ENCODE data around the gene PRRT4. TPM values are rescaled to one million over a fixed set of nuclear protein-coding genes. Genes with fewer than 3 reads are reported as not detected.

PRRT4 gene
- total RNA-seq, 2 experiments from 2014 or later: 0.18 to 0.27 TPM

DNA sequence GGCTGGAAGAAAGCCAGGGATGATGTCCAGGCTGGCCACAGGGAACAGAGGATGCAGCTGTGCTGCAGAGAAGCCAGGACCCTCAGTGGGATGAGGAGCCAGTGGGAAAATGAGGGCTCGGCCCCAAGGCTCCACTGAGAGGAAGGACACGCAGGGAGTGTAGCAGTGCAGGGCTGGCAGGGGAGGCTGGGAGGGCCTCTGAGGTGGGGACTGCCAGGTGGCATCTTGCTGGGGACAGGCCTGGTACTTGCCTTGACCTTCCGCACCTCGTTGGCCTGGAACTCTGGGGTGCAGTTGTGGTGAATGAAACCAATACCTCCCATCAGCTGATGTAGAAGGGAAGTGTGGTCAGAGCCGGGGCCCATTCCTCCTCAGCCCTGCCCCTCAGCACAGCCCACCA lies 39.1 kb upstream of the PRRT4 start:
- H3K27me3 Mint-ChIP-seq: no peaks in the 10 kb centered on the region
- H3K9me3 Mint-ChIP-seq: no peaks in the 10 kb centered on the region
- no peak overlapping the region for H3K4me3 Mint-ChIP-seq
- DNase-seq: no peak
- peaks cover 14% of the 10 kb centered on the region for H3K36me3 Mint-ChIP-seq
- peaks cover 19% of the 10 kb centered on the region for H3K4me1 Mint-ChIP-seq
- H3K27ac Mint-ChIP-seq: no peak overlapping the region

DNA sequence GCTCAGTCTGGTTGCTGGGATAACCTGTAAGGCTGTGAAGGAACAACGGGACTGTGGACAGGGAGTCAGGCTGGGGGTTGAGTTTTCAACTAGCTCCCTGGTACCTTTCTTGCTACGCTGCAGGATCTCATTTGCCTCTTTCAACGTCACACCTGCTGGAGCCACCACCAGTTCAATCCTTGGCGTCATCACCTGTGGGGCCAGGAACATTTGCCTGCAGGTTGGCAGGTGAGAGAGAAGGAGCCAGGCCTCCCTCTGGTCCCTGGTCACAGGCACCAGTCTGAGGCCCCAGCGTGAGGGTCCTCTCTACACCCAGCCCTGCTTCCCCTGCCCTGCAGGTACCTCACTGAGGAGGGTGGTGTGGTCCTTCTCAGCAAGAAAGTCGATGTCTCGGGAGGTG lies 38.5 kb upstream of the PRRT4 start:
- no peak for DNase-seq
- no peak overlapping the region for H3K27ac Mint-ChIP-seq
- H3K36me3 Mint-ChIP-seq: peaks cover 14% of the 10 kb centered on the region
- peaks cover 19% of the 10 kb centered on the region for H3K4me1 Mint-ChIP-seq
- H3K4me3 Mint-ChIP-seq: no peak overlapping the region
- no peaks in the 10 kb centered on the region for H3K27me3 Mint-ChIP-seq
- no peaks in the 10 kb centered on the region for H3K9me3 Mint-ChIP-seq

DNA sequence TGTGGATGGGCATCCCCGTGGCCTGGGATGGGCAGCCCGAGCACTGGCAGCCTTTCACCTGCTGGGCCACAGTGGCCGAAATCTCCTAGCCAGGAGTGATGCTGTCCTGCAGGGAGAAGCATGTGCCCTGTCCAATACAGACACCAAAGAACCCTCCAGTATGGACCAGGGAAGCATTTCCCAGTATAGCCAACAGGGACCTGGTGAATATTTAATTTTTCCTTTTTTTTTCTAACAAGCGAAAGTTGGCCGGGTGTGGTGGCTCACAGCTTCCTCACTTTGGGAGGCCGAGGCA lies 37.3 kb upstream of the PRRT4 start:
- H3K27me3 Mint-ChIP-seq: no peaks in the 10 kb centered on the region
- H3K9me3 Mint-ChIP-seq: no peaks in the 10 kb centered on the region
- no peak for DNase-seq
- H3K4me3 Mint-ChIP-seq: no peak overlapping the region
- peaks cover 9% of the 10 kb centered on the region for H3K4me1 Mint-ChIP-seq
- H3K36me3 Mint-ChIP-seq: peaks cover 10% of the 10 kb centered on the region
- no peak overlapping the region for H3K27ac Mint-ChIP-seq

DNA sequence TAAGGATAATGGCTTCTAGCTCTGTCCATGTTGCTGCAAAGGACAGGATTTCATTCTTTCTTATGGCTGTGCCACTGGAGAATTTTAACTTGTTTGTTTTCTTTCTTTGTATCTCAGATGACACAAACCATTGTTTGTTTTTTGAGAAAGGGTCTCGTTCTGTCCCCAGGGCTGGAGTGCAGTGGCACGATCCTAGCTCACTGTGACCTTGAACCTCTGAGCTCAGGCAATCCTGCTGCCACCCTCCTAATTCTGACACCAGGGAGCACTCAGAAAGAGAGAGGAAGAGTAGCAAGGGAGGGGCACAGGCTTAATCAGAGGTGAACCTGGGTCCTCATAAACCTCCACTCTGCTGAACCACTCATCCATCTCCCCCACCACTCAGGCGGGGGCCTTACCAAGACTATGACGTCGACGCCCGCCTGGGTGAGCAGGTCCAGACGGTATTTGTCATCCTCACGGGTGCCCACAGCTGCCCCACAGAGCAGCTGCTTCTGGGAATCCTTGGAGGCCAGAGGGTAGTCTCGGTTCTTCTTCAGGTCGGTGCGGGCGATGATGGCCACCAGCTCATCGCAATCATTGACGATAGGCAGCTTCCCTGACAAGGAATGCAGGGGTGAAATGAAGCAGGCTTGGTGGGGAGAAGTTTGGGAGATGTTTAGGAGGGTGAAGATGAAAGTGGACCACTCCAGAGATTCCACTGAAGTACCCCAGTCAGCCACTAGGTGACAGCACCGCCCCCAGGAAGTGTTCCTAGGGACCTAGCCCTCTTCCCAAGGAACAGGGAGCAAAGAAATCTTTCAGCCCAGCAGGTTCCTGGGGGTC lies 36.7 kb upstream of the PRRT4 start:
- Mint-ChIP-seq H3K27me3 (no peaks in the 10 kb centered on the region), H3K27ac (no peak overlapping the region), H3K4me1 (peaks cover 6% of the 10 kb centered on the region), H3K4me3 (no peak overlapping the region), H3K36me3 (peaks cover 9% of the 10 kb centered on the region), H3K9me3 (no peaks in the 10 kb centered on the region)
- no peak for DNase-seq

DNA sequence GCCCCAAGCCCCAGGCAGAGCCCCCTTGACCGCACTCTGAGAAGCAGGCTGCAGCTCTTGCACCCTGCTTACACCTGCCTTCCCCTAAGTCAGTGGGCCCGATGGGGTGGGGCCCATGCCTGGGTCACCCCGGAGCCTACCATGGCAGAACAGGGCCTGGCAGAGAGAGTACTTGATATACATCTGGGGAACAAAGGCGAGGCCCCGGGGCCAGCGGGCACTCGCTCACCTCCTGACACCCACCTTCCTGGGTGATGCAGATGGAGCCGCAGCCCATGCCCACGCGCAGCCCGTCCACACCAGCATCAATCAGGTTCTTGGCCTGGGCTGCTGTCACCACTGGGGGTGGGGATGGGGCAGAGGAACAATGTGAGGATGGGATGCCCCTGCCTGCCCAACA lies 34.9 kb upstream of the PRRT4 start:
- H3K4me3 Mint-ChIP-seq: no peak overlapping the region
- H3K4me1 Mint-ChIP-seq: no peaks in the 10 kb centered on the region
- no peaks in the 10 kb centered on the region for H3K27me3 Mint-ChIP-seq
- peaks cover 9% of the 10 kb centered on the region for H3K36me3 Mint-ChIP-seq
- H3K9me3 Mint-ChIP-seq: no peaks in the 10 kb centered on the region
- H3K27ac Mint-ChIP-seq: no peak overlapping the region
- no peak for DNase-seq

DNA sequence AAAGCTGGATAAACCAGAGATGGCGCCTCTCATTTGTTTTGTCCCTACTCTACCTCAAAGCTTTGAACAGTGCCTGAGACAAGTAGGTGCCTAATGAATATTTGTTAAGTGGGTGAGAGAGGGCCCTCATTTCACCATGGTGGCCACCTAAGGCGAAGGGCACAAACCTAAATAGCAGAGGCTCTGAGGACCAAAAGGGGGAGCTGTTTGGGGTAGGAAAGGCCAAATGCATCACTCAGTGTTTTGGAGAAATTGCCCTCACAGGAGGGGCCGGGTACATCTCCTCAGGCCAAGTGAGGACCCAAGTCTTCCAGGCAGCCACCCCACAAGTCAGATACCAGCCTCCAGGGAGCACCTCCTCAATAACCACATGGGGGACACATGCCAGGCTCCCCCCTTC lies 34.3 kb upstream of the PRRT4 start:
- DNase-seq: no peak
- no peak overlapping the region for H3K4me3 Mint-ChIP-seq

DNA sequence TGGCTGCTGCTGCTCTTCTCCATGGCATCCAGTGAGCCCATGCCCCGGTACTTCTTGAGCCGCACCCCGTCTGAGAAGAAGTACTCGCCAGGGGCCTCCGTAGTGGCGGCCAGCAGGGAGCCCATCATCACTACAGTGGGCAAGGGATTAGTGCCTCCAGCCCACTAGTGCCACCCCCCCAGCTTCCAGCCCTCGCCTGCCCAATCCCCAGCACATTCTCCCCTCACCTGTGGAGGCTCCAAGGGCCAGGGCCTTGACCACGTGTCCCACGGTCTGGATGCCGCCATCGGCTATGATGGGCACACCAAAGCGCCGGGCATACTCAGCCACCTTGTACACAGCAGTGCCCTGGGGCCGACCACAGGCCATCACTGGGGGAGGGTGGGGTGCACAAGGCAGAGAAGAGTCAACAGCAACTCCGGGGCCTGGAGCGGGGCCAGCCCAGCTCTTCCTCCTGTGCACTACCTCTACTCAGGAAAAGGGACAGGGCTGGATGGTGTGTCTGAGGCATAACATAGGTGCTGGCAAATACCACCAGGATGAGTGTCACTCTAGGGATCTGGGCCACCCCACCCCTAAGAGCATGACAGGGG lies 33.5 kb upstream of the PRRT4 start:
- DNase-seq: no peak
- Mint-ChIP-seq H3K9me3 (no peaks in the 10 kb centered on the region), H3K36me3 (peaks cover 9% of the 10 kb centered on the region), H3K27ac (no peak overlapping the region), H3K27me3 (no peaks in the 10 kb centered on the region), H3K4me3 (no peak overlapping the region), H3K4me1 (peaks cover 2% of the 10 kb centered on the region)

More for the DNA sequence above, 34.3 kb upstream of the PRRT4 start:
- Mint-ChIP-seq H3K4me1 (peaks cover 2% of the 10 kb centered on the region), H3K9me3 (no peaks in the 10 kb centered on the region), H3K36me3 (peaks cover 9% of the 10 kb centered on the region), H3K27ac (no peak overlapping the region), H3K27me3 (no peaks in the 10 kb centered on the region)

DNA sequence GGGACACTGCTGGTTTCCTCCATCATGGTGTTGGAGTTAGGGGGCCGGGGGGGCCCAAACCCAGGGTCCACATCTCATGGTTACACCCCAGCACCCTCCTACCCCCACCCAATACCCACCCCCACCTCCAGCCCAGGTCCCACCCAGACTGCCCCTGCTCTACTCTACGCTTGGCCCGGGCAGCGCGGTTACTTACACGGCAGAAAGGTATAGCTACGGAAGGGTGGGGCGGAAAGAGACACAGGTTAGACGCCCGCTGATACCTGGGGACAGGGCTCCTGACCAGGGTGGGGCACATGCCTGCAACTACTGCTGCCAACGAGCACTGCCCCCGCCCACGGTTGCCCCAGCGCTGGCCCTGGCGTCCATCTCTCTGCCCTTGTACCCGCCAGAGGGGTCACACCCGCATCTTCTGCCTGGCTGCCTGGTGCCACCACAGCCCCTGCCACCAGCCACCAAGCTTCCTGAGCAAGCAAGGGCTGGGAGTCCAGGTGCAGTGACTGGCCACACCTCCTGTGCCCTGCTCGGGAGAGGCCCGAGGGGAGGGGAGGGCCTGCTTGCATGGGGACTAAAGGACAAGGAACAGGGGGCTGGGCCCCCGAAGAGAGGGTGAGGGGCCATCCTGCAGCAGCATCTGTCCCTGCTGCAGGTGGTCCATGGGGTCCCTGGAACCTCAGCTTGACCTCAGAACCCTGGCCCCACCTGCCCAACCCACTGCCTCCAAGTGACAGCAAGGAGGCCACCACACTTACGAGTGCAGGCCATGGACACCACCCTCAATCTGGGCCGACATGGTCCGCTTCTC lies 32.2 kb upstream of the PRRT4 start:
- no peaks in the 10 kb centered on the region for H3K9me3 Mint-ChIP-seq
- H3K27me3 Mint-ChIP-seq: no peaks in the 10 kb centered on the region
- no peak overlapping the region for H3K4me3 Mint-ChIP-seq
- no peak overlapping the region for H3K27ac Mint-ChIP-seq
- no peak for DNase-seq
- peaks cover 9% of the 10 kb centered on the region for H3K36me3 Mint-ChIP-seq
- H3K4me1 Mint-ChIP-seq: peaks cover 2% of the 10 kb centered on the region

DNA sequence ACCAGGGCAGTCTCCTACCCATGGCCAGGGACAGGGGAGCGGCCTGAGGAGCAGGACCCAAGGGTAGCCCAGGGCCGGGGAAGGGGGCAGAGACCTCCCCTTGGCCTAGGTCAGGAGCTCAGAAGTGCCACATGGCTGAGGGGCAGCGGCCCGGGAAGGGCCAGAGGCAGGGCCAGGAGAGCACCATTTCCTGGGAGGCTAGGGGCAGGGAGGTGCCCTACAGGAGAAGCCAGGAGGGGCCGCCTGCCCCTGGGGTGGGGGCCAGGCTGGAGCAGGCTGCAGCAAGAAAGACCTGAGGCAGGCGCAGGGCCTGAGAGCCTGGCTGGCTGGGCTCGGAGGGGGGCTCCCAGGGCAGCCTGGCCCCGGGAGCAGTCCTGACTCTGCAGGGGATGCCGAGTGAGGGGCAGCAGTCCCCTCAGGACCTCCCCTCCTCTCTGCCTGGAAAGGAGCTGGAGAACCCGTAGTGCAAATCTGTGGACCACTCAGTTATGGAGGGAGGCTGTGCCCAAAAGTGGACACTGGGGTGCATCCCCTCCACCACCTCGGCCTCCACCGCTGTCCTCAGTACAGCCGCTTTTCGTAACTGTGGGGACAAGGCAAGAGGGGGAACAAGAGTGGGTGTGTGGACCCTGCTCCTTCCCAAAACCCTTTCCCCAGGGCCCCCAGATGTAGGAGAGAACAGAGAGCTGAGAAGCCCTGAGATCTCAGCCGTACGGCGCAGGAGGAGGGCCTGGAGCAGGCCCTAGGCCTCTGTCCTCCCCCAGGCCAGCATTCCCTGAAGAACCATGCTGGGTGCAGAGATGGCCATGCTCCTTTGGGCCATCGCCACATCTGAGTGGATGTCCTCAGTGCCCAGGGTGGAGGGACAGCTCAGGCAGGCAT lies 31.2 kb upstream of the PRRT4 start:
- H3K4me1 Mint-ChIP-seq: peaks cover 2% of the 10 kb centered on the region
- H3K9me3 Mint-ChIP-seq: no peaks in the 10 kb centered on the region
- peaks cover 6% of the 10 kb centered on the region for H3K36me3 Mint-ChIP-seq
- no peak for DNase-seq
- no peak overlapping the region for H3K27ac Mint-ChIP-seq
- peaks cover 8% of the 10 kb centered on the region for H3K27me3 Mint-ChIP-seq
- no peak overlapping the region for H3K4me3 Mint-ChIP-seq

DNA sequence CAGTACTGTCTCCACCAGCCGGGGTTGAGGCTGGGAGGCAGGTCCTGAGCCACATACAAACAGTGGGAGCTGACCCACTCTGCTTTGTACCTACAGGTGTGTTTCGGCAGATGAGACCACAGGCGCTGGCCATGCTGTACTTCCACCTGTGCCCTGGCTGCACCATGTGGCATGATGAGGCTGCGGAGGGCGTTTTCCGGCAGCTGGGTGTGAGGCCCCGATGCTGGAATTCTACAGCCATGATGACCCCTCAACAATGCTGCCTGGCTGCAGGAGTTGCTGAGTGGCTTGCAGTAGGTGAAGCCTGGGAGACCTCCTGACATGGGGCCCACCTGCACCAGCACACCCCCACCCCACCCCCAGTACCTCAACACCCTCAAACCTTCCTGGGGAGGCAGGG lies 30.3 kb upstream of the PRRT4 start:
- H3K36me3 Mint-ChIP-seq: peaks cover 3% of the 10 kb centered on the region
- H3K4me1 Mint-ChIP-seq: peaks cover 2% of the 10 kb centered on the region
- peaks cover 10% of the 10 kb centered on the region for H3K27me3 Mint-ChIP-seq
- no peak overlapping the region for H3K27ac Mint-ChIP-seq
- no peak overlapping the region for H3K4me3 Mint-ChIP-seq
- DNase-seq: no peak
- H3K9me3 Mint-ChIP-seq: no peaks in the 10 kb centered on the region

DNA sequence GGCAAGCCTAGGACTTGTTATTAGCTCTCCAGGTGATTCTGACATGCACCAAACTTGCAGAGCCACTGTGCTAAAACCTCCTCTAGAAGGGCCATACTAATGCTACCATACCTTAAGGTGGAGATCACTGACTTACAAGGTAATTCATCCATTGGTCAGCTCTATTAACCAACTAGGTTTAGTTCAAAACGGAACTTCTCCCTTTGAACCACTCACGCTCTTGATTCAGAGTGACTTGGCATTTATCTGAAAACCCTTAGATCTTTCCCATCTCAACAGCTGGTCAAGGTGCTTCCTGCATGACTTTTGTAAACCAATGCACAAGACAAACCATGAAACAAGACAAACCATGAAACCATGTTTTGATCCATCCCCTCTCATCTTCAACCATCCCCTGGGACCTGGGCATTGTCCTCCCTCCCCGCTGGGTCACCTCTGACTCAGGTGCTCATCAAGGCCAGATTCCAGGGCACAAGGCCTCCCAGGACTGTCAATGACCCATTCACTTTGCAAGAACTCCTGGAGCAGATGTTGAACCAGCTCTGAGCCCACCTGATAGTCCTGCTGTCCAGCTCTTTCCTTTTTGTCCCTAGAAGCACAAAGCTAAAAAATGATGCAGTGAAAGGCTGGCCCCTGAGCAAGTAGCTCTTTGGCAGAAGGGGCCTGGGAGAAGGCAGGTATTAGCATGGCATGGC lies 29.5 kb upstream of the PRRT4 start:
- no peaks in the 10 kb centered on the region for H3K36me3 Mint-ChIP-seq
- no peak overlapping the region for H3K27ac Mint-ChIP-seq
- no peak for DNase-seq
- H3K4me1 Mint-ChIP-seq: peaks cover 2% of the 10 kb centered on the region
- H3K27me3 Mint-ChIP-seq: peaks cover 10% of the 10 kb centered on the region
- H3K4me3 Mint-ChIP-seq: no peak overlapping the region
- H3K9me3 Mint-ChIP-seq: no peaks in the 10 kb centered on the region

DNA sequence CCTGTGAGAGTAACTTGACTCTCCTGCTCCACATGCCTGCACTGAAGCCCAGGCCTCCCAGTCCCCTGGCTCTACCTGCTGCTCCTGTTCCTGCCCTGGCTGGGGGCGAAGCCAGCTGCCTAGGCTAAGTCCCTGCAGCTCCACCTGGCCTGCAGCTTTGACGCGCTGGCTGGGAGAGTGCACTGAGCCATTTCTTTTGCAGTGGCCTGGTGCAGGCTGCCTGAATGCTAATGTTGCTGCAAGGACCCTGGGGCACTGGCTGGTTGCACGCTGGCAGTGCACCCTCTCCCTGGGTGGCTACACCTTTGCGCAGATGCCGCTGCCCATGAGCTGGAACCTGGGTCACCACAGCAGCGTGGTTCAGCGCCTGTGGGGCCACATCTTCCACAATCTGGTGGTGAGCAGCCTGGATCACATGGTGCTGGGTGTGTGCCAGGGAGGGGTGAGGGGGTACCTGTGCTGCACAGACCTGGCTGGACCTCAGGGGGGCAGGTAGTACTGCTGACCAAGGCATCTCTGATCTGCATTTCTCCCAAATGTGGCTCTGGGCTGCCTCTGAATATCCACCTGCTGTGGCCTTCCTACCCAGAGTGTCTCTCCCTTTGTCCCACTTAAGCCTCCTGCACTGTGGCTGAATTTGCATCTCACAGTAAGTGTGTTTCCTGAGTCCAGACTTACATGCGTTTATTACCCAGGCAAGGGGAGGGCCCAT lies 28.3 kb upstream of the PRRT4 start:
- no peak overlapping the region for H3K4me3 Mint-ChIP-seq
- H3K36me3 Mint-ChIP-seq: no peaks in the 10 kb centered on the region
- no peak overlapping the region for H3K27ac Mint-ChIP-seq
- no peak for DNase-seq
- H3K27me3 Mint-ChIP-seq: peaks cover 10% of the 10 kb centered on the region
- H3K4me1 Mint-ChIP-seq: peaks cover 2% of the 10 kb centered on the region
- H3K9me3 Mint-ChIP-seq: no peaks in the 10 kb centered on the region

DNA sequence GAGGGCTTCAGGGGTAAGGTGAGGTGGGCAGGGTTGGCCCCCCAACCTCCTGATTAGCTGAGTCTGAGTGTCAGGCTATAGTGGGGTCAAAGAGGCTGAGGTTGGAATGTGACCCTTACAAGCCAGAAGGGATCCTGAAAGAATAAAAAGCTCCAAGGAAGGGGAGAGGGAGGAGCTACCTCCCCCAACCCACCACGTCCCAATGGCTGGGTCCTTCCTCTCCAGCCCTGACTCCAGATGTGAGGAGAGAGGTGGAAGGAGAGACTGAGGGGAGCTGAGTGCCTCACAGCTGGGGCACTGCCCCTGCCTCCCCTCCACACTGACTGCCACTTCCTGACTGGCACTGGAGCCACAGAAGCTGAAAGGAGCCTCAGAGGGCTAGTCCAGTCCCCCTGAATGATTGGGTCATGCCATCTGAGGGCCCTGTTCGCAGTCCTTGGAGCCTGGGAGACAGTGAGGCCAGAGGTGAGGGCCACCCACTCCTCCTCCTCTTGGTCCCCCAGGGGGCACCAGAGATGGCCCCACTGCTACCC lies 27.7 kb upstream of the PRRT4 start:
- DNase-seq: no peak
- H3K9me3 Mint-ChIP-seq: no peaks in the 10 kb centered on the region
- peaks cover 10% of the 10 kb centered on the region for H3K27me3 Mint-ChIP-seq
- no peak overlapping the region for H3K27ac Mint-ChIP-seq
- H3K4me3 Mint-ChIP-seq: no peak overlapping the region
- H3K36me3 Mint-ChIP-seq: no peaks in the 10 kb centered on the region
- H3K4me1 Mint-ChIP-seq: peaks cover 2% of the 10 kb centered on the region

DNA sequence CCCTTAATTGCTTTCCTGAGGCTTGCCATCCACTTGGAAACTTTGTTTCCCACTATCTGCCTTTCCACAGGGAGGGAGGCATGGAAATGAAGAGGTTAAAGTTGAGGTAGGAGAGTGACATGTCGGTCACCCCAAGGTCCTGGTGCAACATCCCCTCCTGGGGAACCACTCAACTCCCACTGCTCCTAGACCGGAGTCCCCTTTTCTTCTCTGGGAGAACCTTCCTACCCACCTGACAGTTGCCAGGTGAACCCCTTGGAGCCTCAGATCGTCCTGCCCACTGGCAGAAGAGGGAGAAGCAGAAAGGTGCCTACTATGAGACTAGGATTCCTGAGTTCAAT lies 26.6 kb upstream of the PRRT4 start:
- Mint-ChIP-seq H3K36me3 (no peaks in the 10 kb centered on the region), H3K9me3 (no peaks in the 10 kb centered on the region), H3K27ac (no peak overlapping the region), H3K27me3 (peaks cover 10% of the 10 kb centered on the region), H3K4me1 (peaks cover 2% of the 10 kb centered on the region), H3K4me3 (no peak overlapping the region)
- DNase-seq: no peak
